Loucy (cell line): ENCODE data around the gene CFAP43.

ENCODE experiments used
- H2AFZ ChIP-seq: fragments of 200-600 bp; sonication (generic); 2 replicates; pipeline ENCODE4 v1.6.0; 2016; ENCODE audit warnings: antibody characterized with exemption, mild to moderate bottlenecking, low read length, moderate library complexity
- H3F3A ChIP-seq: fragments of 200-600 bp; 2 replicates; pipeline ENCODE4 v1.6.0; 2016; ENCODE audit warnings: antibody characterized with exemption, low read depth, mild to moderate bottlenecking
- H3K27me3 ChIP-seq: fragments of 200-600 bp; sonication (generic); 2 replicates; pipeline ENCODE4 v1.6.1; 2014; ENCODE audit warnings: low read length, mild to moderate bottlenecking; ENCODE audit not compliant: insufficient read depth, poor library complexity, severe bottlenecking
- H3K36me3 ChIP-seq: fragments of 200-600 bp; sonication (generic); 2 replicates; pipeline ENCODE4 v1.6.1; 2016; ENCODE audit warnings: low read length; ENCODE audit not compliant: insufficient read depth
- H3K4me1 ChIP-seq: fragments of 200-600 bp; sonication (generic); 2 replicates; pipeline ENCODE4 v1.5.1; 2014; ENCODE audit warnings: low read length, mild to moderate bottlenecking; ENCODE audit not compliant: insufficient read depth, poor library complexity, severe bottlenecking
- H3K4me2 ChIP-seq: fragments of 200-600 bp; sonication (generic); 2 replicates; pipeline ENCODE4 v1.6.0; 2014; ENCODE audit warnings: antibody characterized with exemption, low read length, low read depth, mild to moderate bottlenecking; ENCODE audit not compliant: poor library complexity, severe bottlenecking
- H3K4me3 ChIP-seq: fragments of 200-600 bp; sonication (generic); 2 replicates; pipeline ENCODE4 v1.5.1; 2014; ENCODE audit warnings: low read length, mild to moderate bottlenecking, mixed read lengths; ENCODE audit not compliant: poor library complexity, severe bottlenecking
- H3K79me2 ChIP-seq: fragments of 200-600 bp; sonication (generic); 2 replicates; pipeline ENCODE4 v1.6.1; 2014; ENCODE audit warnings: low read length; ENCODE audit not compliant: insufficient read depth
- H3K9ac ChIP-seq: fragments of 200-600 bp; sonication (generic); 2 replicates; pipeline ENCODE4 v1.6.0; 2014; ENCODE audit warnings: mild to moderate bottlenecking, low read depth, low read length, moderate library complexity; ENCODE audit not compliant: poor library complexity, severe bottlenecking
- H3K9me2 ChIP-seq: fragments of 200-600 bp; sonication (generic); replicated peaks from 2 replicates; pipeline ENCODE4 v1.6.1; 2016; ENCODE audit warnings: low read depth, low read length, mixed read lengths
- H3K9me3 ChIP-seq: fragments of 200-600 bp; sonication (generic); 2 replicates; pipeline ENCODE4 v1.6.1; 2014; ENCODE audit warnings: mild to moderate bottlenecking, antibody characterized with exemption, low read length, low read depth; ENCODE audit not compliant: insufficient read depth
- H4K20me1 ChIP-seq: fragments of 200-600 bp; sonication (generic); 2 replicates; pipeline ENCODE4 v1.6.0; 2014; ENCODE audit warnings: antibody characterized with exemption, low read length, mild to moderate bottlenecking; ENCODE audit not compliant: insufficient read depth, poor library complexity, severe bottlenecking
- EZH2phosphoT487 ChIP-seq: fragments of 200-600 bp; IDR thresholded peaks from 2 replicates; pipeline ENCODE4 v1.6.1; 2018; ENCODE audit warnings: antibody characterized with exemption, mild to moderate bottlenecking, moderate library complexity, borderline replicate concordance
- TF ChIP-seq, protein P1 (sequence below): fragments of 200-600 bp; sonication (generic); conservative IDR thresholded peaks from 2 replicates; pipeline ENCODE4 v1.5.1; 2014; ENCODE audit warnings: mild to moderate bottlenecking, antibody characterized with exemption, low read length

Gene CFAP43

DNA sequence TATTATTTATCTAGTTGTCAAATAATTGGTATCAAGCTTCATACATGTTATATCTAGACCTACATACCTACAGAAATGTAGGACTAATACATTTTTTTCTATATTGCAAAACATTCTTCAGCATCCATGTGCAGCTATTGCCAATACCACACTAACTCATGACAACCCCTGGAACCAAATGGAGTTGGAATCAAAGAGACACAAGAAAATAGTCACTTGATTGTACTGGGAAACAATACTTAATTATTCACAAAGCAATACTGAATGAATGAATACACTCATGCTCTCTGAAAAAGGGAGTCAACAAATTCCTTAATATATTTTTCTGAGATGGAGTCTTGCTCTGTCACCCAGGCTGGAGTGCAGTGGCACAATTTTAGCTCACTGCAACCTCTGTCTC lies 10.4 kb upstream of the CFAP43 start:
- Histone ChIP-seq H3F3A (peaks cover 5% of the 10 kb centered on the region; the same call in 1 of the 2 replicates), H3K27me3 (peaks cover 27% of the 10 kb centered on the region), H3K4me2 (no peak overlapping the region), H3K9ac (no peak overlapping the region), H4K20me1 (no peaks in the 10 kb centered on the region), H3K4me3 (no peak overlapping the region), H3K79me2 (no peaks in the 10 kb centered on the region), H3K9me3 (no peaks in the 10 kb centered on the region), H3K9me2 (no peaks in the 10 kb centered on the region), H2AFZ (no peak overlapping the region), H3K4me1 (peaks cover 8% of the 10 kb centered on the region), H3K36me3 (no peaks in the 10 kb centered on the region)
- no peak for TF ChIP-seq EZH2phosphoT487
- TF ChIP-seq, protein P1, sequence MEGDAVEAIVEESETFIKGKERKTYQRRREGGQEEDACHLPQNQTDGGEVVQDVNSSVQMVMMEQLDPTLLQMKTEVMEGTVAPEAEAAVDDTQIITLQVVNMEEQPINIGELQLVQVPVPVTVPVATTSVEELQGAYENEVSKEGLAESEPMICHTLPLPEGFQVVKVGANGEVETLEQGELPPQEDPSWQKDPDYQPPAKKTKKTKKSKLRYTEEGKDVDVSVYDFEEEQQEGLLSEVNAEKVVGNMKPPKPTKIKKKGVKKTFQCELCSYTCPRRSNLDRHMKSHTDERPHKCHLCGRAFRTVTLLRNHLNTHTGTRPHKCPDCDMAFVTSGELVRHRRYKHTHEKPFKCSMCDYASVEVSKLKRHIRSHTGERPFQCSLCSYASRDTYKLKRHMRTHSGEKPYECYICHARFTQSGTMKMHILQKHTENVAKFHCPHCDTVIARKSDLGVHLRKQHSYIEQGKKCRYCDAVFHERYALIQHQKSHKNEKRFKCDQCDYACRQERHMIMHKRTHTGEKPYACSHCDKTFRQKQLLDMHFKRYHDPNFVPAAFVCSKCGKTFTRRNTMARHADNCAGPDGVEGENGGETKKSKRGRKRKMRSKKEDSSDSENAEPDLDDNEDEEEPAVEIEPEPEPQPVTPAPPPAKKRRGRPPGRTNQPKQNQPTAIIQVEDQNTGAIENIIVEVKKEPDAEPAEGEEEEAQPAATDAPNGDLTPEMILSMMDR: no peak

DNA sequence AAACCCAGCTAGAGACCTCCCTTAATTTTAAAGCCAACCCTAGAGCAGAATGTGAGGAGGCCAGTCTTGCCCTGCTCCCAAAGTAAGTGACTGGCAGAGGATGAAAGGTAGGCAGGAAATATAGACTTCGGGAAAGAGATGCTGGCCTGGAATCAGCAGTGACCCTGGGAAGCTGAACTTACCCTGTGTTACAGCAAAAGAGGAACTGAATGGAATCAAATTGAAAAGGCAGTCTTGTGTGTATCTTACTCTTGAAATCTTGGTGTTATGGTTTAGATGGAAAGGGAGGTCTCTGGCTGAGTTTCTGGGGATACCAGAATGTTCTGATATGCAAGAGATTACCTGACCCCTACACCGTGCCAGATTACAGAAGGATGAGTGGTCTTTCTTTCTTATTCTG lies 7.9 kb upstream of the CFAP43 start:
- no peak overlapping the region for H3K4me2 ChIP-seq

DNA sequence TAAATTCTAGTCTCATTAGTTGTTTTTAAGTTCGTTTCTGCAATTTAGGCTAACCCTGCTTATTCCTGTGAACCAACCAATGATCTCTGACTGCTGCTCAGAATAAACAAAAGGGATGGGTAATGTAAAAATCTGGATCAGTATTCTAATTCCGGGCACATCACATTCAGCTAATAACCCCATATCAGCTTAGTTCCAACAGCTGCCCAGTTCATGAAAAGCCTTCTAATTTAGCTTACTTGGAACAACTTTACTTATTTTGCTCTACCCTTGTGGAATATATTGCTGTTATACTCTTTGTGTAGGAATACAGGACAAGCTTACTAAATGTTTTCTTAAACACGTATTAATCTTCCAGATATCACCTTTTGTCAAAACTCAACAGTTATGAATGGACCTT lies 3.6 kb upstream of the CFAP43 start:
- TF ChIP-seq, protein P1: no peak
- TF ChIP-seq EZH2phosphoT487: no peak
- Histone ChIP-seq H4K20me1 (no peaks in the 10 kb centered on the region), H3K9me3 (no peaks in the 10 kb centered on the region), H3K36me3 (no peaks in the 10 kb centered on the region), H3K79me2 (no peaks in the 10 kb centered on the region), H3K4me2 (no peak overlapping the region), H3K27me3 (peaks cover 10% of the 10 kb centered on the region), H3K4me1 (no peaks in the 10 kb centered on the region), H3F3A (no peaks in the 10 kb centered on the region), H3K9ac (no peak overlapping the region), H3K9me2 (no peaks in the 10 kb centered on the region), H3K4me3 (no peak overlapping the region), H2AFZ (no peak overlapping the region)

More for the DNA sequence above, 7.9 kb upstream of the CFAP43 start:
- no peaks in the 10 kb centered on the region for H3K36me3 ChIP-seq
- no peak overlapping the region for H2AFZ ChIP-seq
- no peaks in the 10 kb centered on the region for H3K9me3 ChIP-seq
- no peaks in the 10 kb centered on the region for H3K9me2 ChIP-seq
- H3K27me3 ChIP-seq: peaks cover 17% of the 10 kb centered on the region
- no peak overlapping the region for H3K9ac ChIP-seq
- no peaks in the 10 kb centered on the region for H3F3A ChIP-seq
- TF ChIP-seq, protein P1: no peak
- no peak for TF ChIP-seq EZH2phosphoT487
- no peaks in the 10 kb centered on the region for H4K20me1 ChIP-seq
- H3K4me1 ChIP-seq: no peaks in the 10 kb centered on the region
- H3K4me3 ChIP-seq: no peak overlapping the region
- H3K79me2 ChIP-seq: no peaks in the 10 kb centered on the region
